Esophagus muscularis mucosa (tissue), 4 donors: ENCODE results near the gene DOK5. TPM values are rescaled to one million over a fixed set of nuclear protein-coding genes. Genes with fewer than 3 reads are reported as not detected.

Experiments used
- DNase-seq: peaks from one replicate; pipeline ENCODE4 v3.0.0-alpha.2; 2017; ENCODE audit errors: extremely low spot score
- H3K27ac ChIP-seq, 4 donors: fragments of 200-600 bp; sonication (generic); replicated peaks in 1 of 4; 1 replicate in 3 of 4; 2 replicates in 1 of 4; pipeline ENCODE4 v1.5.1; 2016 to 2019; ENCODE audit warnings: mild to moderate bottlenecking in 1 of 4
- H3K27me3 ChIP-seq, 4 donors: fragments of 200-600 bp; sonication (generic); one replicate each; pipeline versions ENCODE4 v1.5.1 to v1.6.0; 2016 to 2019
- H3K36me3 ChIP-seq, 4 donors: fragments of 200-600 bp; sonication (generic); one replicate each; pipeline ENCODE4 v1.5.1; 2016 to 2019
- H3K4me1 ChIP-seq, 4 donors: fragments of 200-600 bp; sonication (generic); one replicate each; pipeline ENCODE4 v1.5.1; 2016 to 2019
- H3K4me3 ChIP-seq, 4 donors: fragments of 200-600 bp; sonication (generic); 1 replicate in 2 of 4; 2 replicates in 2 of 4; pipeline ENCODE4 v1.5.1; 2016 to 2019; ENCODE audit warnings: mild to moderate bottlenecking in 4 of 4, moderate library complexity in 1 of 4
- H3K9me3 ChIP-seq, 4 donors: fragments of 200-600 bp; sonication (generic); 1 replicate in 3 of 4; 2 replicates in 1 of 4; pipeline ENCODE4 v1.5.1; 2016 to 2019
- EP300 ChIP-seq: sonication (generic); formaldehyde crosslinking; IDR thresholded peaks from one replicate; pipeline ENCODE4 v1.6.1; 2017; ENCODE audit warnings: antibody characterized with exemption
- POLR2A ChIP-seq: fragments of 450-650 bp; IDR thresholded peaks from one replicate; pipeline ENCODE4 v1.6.1; 2017; ENCODE audit warnings: antibody characterized with exemption, moderate library complexity, mild to moderate bottlenecking, low read depth
- POLR2AphosphoS5 ChIP-seq, 2 donors: sonication (generic); formaldehyde crosslinking; IDR thresholded peaks; one replicate each; pipeline ENCODE4 v1.6.1; 2017; ENCODE audit warnings: antibody characterized with exemption in 2 of 2
- WGBS: methylation state at CpG from one replicate; pipeline ENCODE4 v1.1.5; 2018; 5-methylcytosine and 5-hydroxymethylcytosine counted together
- intact Hi-C: fragments of 100-400 bp; cut with DNase I; formaldehyde crosslinking; loops from one replicate; pipeline ENCODE4 v1.15.1; 2023
- total RNA-seq, 4 donors: library from RNA; depleted of rRNA; stranded (reverse); fragments of >200 nt; gene quantifications; one replicate each; pipeline versions ENCODE4 v1.1.0 to v1.2.1, GENCODE V29; 2016
- TF ChIP-seq, protein P1 (sequence below), 3 experiments: fragments of 200-600 bp in 2 of 3; fragments of 450-650 bp in 1 of 3; sonication (generic) in 2 of 3; IDR thresholded peaks; one replicate each; pipeline ENCODE4 v1.5.1; 2017 to 2019; ENCODE audit warnings: antibody characterized with exemption in 3 of 3, mild to moderate bottlenecking in 2 of 3, moderate library complexity in 1 of 3

Gene DOK5
- total RNA-seq, 4 donors from 2014 or later: 0.32 to 1.5 (median 0.79) TPM

DNA sequence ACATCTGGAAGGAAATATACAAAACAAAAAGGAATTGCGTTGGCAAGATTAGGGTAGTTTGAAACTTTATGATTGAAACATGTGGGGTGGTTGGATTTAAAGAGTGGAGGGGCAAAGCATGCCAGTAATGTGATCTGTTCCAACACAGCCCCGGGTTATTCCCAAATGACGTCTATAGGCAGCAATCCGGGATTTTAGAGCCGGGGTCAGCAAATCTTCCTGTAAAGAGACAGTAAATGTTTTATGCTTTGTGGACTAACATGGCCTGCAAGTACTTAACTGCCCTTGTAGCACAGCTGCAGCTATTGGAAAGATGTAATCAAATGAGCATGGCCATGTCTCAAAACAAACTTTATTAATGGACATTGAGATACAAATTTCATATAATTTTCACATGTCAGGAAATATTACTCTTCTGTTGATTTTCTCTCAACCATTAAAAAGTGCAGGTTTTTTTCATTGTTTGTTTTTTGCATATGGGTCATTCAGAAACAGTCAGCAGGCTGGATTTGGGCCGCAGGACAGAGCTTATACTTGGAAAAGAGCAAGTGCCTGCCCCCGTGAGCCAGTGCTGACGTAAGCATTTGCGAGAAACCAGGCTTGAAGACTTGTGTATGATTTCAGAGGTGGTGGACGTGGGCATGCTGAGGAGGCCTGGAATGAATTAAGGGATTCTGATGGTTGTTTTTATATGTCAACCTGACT, 136.5 kb downstream of the DOK5 start:
- 71% methylated on average over 10 of the region's 10 CpGs for WGBS
- TF ChIP-seq, protein P1, sequence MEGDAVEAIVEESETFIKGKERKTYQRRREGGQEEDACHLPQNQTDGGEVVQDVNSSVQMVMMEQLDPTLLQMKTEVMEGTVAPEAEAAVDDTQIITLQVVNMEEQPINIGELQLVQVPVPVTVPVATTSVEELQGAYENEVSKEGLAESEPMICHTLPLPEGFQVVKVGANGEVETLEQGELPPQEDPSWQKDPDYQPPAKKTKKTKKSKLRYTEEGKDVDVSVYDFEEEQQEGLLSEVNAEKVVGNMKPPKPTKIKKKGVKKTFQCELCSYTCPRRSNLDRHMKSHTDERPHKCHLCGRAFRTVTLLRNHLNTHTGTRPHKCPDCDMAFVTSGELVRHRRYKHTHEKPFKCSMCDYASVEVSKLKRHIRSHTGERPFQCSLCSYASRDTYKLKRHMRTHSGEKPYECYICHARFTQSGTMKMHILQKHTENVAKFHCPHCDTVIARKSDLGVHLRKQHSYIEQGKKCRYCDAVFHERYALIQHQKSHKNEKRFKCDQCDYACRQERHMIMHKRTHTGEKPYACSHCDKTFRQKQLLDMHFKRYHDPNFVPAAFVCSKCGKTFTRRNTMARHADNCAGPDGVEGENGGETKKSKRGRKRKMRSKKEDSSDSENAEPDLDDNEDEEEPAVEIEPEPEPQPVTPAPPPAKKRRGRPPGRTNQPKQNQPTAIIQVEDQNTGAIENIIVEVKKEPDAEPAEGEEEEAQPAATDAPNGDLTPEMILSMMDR (IDR thresholded peaks at IDR 0.05): no peak
- TF ChIP-seq POLR2AphosphoS5 (IDR thresholded peaks at IDR 0.05) (no peak), POLR2A (no peak)
- intact Hi-C loops: no loop called here
- Histone ChIP-seq H3K27me3 (no peaks in the 10 kb centered on the region), H3K9me3 (no peaks in the 10 kb centered on the region), H3K4me1 (no peaks in the 10 kb centered on the region), H3K4me3 (no peak overlapping the region), H3K27ac (no peak overlapping the region), H3K36me3 (no peaks in the 10 kb centered on the region)
- no peak for DNase-seq

- 90% methylated on average over 6 of the region's 6 CpGs for WGBS
- intact Hi-C loops: no loop called here
- Histone ChIP-seq H3K27me3 (no peaks in the 10 kb centered on the region), H3K4me3 (no peak overlapping the region), H3K4me1 (peaks cover 0 to 4% (median 0%) of the 10 kb centered on the region in 4 donors), H3K9me3 (no peaks in the 10 kb centered on the region), H3K36me3 (no peaks in the 10 kb centered on the region), H3K27ac (no peak overlapping the region)
- no peak for TF ChIP-seq POLR2AphosphoS5 (IDR thresholded peaks at IDR 0.05)
- TF ChIP-seq, protein P1 (IDR thresholded peaks at IDR 0.05): no peak
- no peak for TF ChIP-seq POLR2A
- no peak for TF ChIP-seq EP300
- DNase-seq: no peak
Observed at GRCh38 chr20:54618412-54618811, 143.0 kb downstream of the DOK5 start.

GRCh38 chr20:54619181-54619580, 143.8 kb downstream of the DOK5 start:
- no peaks in the 10 kb centered on the region for H3K27me3 ChIP-seq
- H3K27ac ChIP-seq: no peak overlapping the region
- 45% methylated on average over 7 of the region's 7 CpGs for WGBS
- H3K4me1 ChIP-seq: peaks cover 0 to 4% (median 1%) of the 10 kb centered on the region in 4 donors
- no peak overlapping the region for H3K4me3 ChIP-seq
- intact Hi-C loops: no loop called here
- TF ChIP-seq, protein P1 (IDR thresholded peaks at IDR 0.05): no peak
- TF ChIP-seq POLR2AphosphoS5 (IDR thresholded peaks at IDR 0.05): no peak
- H3K36me3 ChIP-seq: no peaks in the 10 kb centered on the region
- no peaks in the 10 kb centered on the region for H3K9me3 ChIP-seq
- no peak for DNase-seq

DNA sequence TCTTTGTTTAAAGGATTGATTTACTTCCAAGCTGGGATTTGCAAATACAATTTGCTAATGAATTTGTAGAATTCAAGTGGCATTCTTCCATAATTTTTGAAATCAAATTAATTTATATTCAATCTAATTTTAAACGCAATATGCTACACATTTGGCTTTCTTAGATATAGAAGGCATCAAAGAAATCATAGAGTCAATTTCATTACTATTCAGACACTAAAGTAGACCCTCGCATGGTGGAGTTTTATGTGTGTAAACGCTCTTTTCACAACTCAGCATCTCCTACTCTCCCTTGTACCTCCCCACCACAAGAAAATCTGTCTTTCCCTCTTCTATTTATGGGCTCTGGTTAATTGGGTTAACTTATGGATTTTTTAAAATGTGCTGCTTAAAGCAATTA, 144.3 kb downstream of the DOK5 start:
- WGBS: 94% methylated on average over 3 of the region's 3 CpGs
- Histone ChIP-seq H3K9me3 (no peaks in the 10 kb centered on the region), H3K36me3 (no peaks in the 10 kb centered on the region), H3K27ac (no peak overlapping the region), H3K4me1 (peaks cover 0 to 8% (median 5%) of the 10 kb centered on the region in 4 donors), H3K27me3 (no peaks in the 10 kb centered on the region), H3K4me3 (no peak overlapping the region)
- intact Hi-C loops: no loop called here
- TF ChIP-seq POLR2A (no peak), EP300 (no peak), POLR2AphosphoS5 (IDR thresholded peaks at IDR 0.05) (no peak)
- TF ChIP-seq, protein P1 (IDR thresholded peaks at IDR 0.05): no peak
- no peak for DNase-seq

DNA sequence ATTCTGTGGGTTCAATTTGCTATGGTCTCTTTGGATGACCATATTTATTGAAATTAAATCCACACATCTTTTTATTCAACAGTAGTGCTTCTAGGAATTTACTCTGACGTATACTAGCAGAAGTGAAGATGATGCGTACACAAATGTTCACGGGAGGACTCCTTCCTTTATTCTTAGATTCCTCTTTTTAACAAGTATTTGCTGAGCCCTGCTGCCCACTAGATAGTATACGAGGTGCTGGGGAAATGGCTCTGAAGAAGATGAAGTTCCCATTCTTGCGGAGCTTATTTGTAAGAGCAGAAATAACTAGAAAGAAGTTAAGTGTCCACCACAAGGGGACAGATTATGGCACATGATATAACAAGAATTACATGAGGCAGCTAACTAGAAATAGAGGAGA, 145.2 kb downstream of the DOK5 start:
- H3K9me3 ChIP-seq: no peaks in the 10 kb centered on the region
- intact Hi-C loops: no loop called here
- 81% methylated on average over 5 of the region's 5 CpGs for WGBS
- no peak overlapping the region for H3K4me3 ChIP-seq
- peaks cover 0 to 10% (median 10%) of the 10 kb centered on the region in 4 donors for H3K4me1 ChIP-seq
- H3K27me3 ChIP-seq: no peaks in the 10 kb centered on the region
- H3K36me3 ChIP-seq: no peaks in the 10 kb centered on the region
- TF ChIP-seq, protein P1 (IDR thresholded peaks at IDR 0.05): no peak
- TF ChIP-seq POLR2A (no peak), POLR2AphosphoS5 (IDR thresholded peaks at IDR 0.05) (no peak), EP300 (no peak)
- DNase-seq: no peak
- H3K27ac ChIP-seq: no peak overlapping the region
